Testis (tissue), 3 donors: ENCODE measurements around the gene FARS2. TPM values are rescaled to one million over a fixed set of nuclear protein-coding genes. Genes with fewer than 3 reads are reported as not detected.

Experiments
- DNase-seq: peaks from one replicate; pipeline ENCODE4 v3.0.0-alpha.2; 2019
- H3K27ac ChIP-seq, 2 donors: fragments of 200-600 bp; sonication (generic); one replicate each; pipeline ENCODE4 v1.5.1; 2019
- H3K27me3 ChIP-seq: fragments of 200-600 bp; sonication (generic); one replicate; pipeline ENCODE4 v1.5.1; 2019
- H3K36me3 ChIP-seq: fragments of 200-600 bp; sonication (generic); one replicate; pipeline ENCODE4 v1.5.1; 2017; ENCODE audit warnings: low read depth; ENCODE audit errors: missing control alignments
- H3K4me1 ChIP-seq: fragments of 200-600 bp; sonication (generic); one replicate; pipeline ENCODE4 v1.5.1; 2019
- H3K4me3 ChIP-seq, 2 donors: fragments of 200-600 bp; sonication (generic); one replicate each; pipeline ENCODE4 v1.5.1; 2017 to 2019
- H3K9me3 ChIP-seq: fragments of 200-600 bp; sonication (generic); one replicate; pipeline ENCODE4 v1.5.1; 2017
- POLR2A ChIP-seq: fragments of 450-650 bp; IDR thresholded peaks from one replicate; pipeline ENCODE4 v1.6.1; 2017; ENCODE audit warnings: antibody characterized with exemption, mild to moderate bottlenecking, moderate library complexity
- WGBS, 2 donors: methylation state at CpG; one replicate each; pipeline ENCODE4 v1.1.5; 2018; 5-methylcytosine and 5-hydroxymethylcytosine counted together
- intact Hi-C: fragments of 100-400 bp; cut with DNase I; formaldehyde crosslinking; loops from one replicate; pipeline ENCODE4 v1.15.1; 2023; ENCODE audit warnings: low total_unique reads
- polyA plus RNA-seq: library from polyadenylated mRNA; stranded (reverse); fragments of 350-450 nt; fragmentation: Illumina TruSeq; extraction: RNeasy Lipid Tissue Mini Kit (QIAGEN cat#74804); gene quantifications from one replicate; pipeline ENCODE4 v1.2.3, GENCODE V29; 2014; ENCODE audit warnings: low read depth, low replicate concordance; ENCODE audit not compliant: insufficient read depth
- total RNA-seq, 2 donors: library from RNA; depleted of rRNA; stranded (reverse); fragments of >200 nt; gene quantifications; one replicate each; pipeline ENCODE4 v1.2.3, GENCODE V29; 2016
- TF ChIP-seq, protein P1 (sequence below), 3 experiments: fragments of 450-650 bp in 2 of 3; fragments of 200-600 bp in 1 of 3; sonication (generic) in 1 of 3; IDR thresholded peaks; one replicate each; pipeline ENCODE4 v1.5.1; 2016 to 2019; ENCODE audit warnings: antibody characterized with exemption in 3 of 3, mild to moderate bottlenecking in 2 of 3, moderate library complexity in 1 of 3

Gene FARS2
- total and polyA plus RNA-seq, 3 donors from 2014 or later, result 15.4 to 26.8 (median 22.1) TPM

DNA sequence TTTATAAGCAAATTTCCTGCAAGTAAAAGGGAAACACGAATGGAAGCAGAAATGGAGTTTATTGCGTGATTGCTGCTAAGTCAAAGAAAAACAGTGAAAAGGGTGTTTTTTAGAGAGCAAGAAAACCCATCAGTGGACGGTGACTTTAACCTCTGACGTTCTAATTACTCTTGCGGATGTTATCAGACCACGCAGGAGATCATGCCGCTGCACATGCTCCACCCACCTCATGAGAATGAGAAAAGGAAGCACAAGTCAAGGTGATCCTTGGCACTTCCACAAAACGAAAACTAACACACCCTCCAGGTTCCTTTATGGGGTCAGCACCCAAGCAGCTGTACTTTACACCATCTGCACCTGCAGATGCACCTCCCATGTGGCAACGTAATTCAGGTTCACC lies 45.5 kb upstream of the FARS2 start:
- Histone ChIP-seq H3K9me3 (no peaks in the 10 kb centered on the region), H3K36me3 (no peaks in the 10 kb centered on the region), H3K4me3 (no peak overlapping the region), H3K27ac (no peak overlapping the region), H3K4me1 (no peaks in the 10 kb centered on the region), H3K27me3 (no peaks in the 10 kb centered on the region)
- TF ChIP-seq, protein P1, sequence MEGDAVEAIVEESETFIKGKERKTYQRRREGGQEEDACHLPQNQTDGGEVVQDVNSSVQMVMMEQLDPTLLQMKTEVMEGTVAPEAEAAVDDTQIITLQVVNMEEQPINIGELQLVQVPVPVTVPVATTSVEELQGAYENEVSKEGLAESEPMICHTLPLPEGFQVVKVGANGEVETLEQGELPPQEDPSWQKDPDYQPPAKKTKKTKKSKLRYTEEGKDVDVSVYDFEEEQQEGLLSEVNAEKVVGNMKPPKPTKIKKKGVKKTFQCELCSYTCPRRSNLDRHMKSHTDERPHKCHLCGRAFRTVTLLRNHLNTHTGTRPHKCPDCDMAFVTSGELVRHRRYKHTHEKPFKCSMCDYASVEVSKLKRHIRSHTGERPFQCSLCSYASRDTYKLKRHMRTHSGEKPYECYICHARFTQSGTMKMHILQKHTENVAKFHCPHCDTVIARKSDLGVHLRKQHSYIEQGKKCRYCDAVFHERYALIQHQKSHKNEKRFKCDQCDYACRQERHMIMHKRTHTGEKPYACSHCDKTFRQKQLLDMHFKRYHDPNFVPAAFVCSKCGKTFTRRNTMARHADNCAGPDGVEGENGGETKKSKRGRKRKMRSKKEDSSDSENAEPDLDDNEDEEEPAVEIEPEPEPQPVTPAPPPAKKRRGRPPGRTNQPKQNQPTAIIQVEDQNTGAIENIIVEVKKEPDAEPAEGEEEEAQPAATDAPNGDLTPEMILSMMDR (IDR thresholded peaks at IDR 0.05), result no peak
- no peak for TF ChIP-seq POLR2A
- intact Hi-C loops, result no loop called here
- 85 to 89% methylated on average over 9 of the region's 9 CpGs for WGBS, 2 donors
- no peak for DNase-seq

DNA sequence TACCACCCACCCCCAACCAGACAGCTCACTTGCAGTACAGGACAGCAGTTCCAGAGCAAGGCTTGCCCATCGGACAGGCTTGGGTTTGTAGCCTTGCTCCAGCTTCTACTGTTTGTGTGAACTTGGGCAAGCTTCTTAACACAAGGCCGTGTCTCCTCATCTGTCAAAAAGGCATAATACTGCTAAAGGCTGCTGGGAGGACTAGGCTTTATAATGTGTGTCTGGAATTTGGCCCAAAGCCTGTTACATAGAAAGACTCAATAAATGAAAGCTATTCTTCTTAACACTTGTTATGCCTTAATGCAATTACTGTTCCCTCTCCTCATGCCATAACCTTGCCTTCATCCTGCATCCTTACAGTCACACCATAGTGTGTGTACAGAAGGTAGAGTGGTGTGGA lies 44.0 kb upstream of the FARS2 start:
- no peaks in the 10 kb centered on the region for H3K4me1 ChIP-seq
- TF ChIP-seq, protein P1 (IDR thresholded peaks at IDR 0.05), result no peak
- DNase-seq, result no peak
- H3K36me3 ChIP-seq, result no peaks in the 10 kb centered on the region
- intact Hi-C loops, result no loop called here
- 93 to 100% methylated on average over 2 of the region's 2 CpGs for WGBS, 2 donors
- H3K9me3 ChIP-seq, result no peaks in the 10 kb centered on the region
- no peak overlapping the region for H3K4me3 ChIP-seq
- no peaks in the 10 kb centered on the region for H3K27me3 ChIP-seq
- no peak overlapping the region for H3K27ac ChIP-seq

DNA sequence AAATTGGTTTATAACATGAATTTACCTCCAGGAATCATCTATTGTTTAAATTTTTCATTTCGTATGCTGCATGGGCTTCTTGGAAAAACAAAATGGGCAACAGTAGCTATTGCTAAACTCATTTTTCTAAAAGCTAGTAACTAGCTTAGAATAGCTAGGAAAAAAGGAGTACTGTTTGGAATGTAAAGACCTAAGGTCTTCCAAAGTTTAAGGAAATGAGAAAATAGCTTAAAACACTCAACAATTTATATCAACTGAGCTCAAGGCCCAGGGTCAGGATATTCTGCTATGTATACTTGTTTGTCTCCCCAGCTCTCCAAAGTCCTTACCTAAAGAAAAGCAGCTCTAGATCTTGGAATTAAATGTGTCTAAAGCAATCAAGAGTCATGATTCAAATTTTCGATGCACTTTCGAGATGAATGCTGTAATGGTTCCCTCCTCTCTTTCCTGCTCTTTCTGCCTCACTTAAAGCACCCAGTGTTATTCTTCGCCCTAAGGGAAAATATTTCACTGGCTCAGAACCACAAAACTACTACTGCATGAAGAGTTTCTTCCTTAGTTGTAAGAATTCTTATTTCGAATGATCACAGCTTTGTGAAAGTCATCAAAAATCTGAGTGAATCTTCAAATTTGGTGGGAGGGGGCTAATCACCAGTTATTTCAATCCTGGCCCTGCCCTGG lies 42.2 kb upstream of the FARS2 start:
- DNase-seq, result no peak

DNA sequence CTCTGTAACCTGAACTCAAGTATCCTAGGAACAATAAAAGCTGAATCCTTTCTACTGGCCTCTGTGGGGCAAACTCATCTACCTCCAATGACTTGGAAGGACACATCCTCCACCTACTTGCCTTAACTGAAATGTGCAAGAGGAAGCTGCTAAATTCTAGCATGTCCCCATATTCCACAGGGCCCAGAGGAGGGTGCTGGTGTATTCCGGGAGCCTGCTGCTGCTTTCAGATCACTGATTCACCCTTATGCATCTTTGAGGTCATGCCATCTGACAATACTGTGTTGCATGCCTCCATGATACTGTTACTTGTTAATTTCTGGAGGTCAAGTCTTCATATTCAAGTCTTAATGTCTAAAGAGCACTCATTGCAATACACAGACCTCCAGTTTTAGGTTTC lies 40.9 kb upstream of the FARS2 start:
- no peak for DNase-seq
- TF ChIP-seq POLR2A, result no peak
- TF ChIP-seq, protein P1 (IDR thresholded peaks at IDR 0.05), result no peak
- no peaks in the 10 kb centered on the region for H3K9me3 ChIP-seq
- intact Hi-C loops, result no loop called here
- no peaks in the 10 kb centered on the region for H3K4me1 ChIP-seq
- H3K27ac ChIP-seq, result no peak overlapping the region
- no peaks in the 10 kb centered on the region for H3K27me3 ChIP-seq
- 100% methylated on average over 1 of the region's 1 CpG for WGBS, 2 donors
- no peaks in the 10 kb centered on the region for H3K36me3 ChIP-seq
- no peak overlapping the region for H3K4me3 ChIP-seq

More for the DNA sequence above, 42.2 kb upstream of the FARS2 start:
- H3K4me1 ChIP-seq, result no peaks in the 10 kb centered on the region
- intact Hi-C loops, result no loop called here
- H3K27ac ChIP-seq, result no peak overlapping the region
- WGBS, 2 donors, result 81 to 87% methylated on average over 5 of the region's 5 CpGs
- no peaks in the 10 kb centered on the region for H3K27me3 ChIP-seq
- H3K4me3 ChIP-seq, result no peak overlapping the region
- H3K9me3 ChIP-seq, result no peaks in the 10 kb centered on the region
- no peaks in the 10 kb centered on the region for H3K36me3 ChIP-seq
- no peak for TF ChIP-seq POLR2A
- TF ChIP-seq, protein P1 (IDR thresholded peaks at IDR 0.05), result no peak

DNA sequence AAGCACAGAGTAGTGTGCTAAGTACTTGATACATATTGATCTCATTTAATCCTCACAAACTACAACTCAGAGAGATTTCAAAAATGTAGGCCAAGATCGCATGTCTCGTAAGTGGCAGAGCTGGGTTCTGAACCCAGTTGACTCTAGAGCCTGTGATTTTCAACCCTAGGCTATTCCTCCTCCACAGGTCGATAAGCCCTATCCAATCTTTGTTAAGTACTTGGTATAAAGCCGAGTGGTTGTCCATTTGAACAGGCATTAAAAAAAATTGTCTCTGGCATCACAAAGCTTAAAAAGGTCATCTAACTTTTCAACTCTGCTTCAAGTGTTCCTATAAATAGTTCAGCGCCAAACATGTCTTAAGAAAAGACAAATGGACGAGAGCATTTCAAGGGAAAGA lies 38.0 kb upstream of the FARS2 start:
- intact Hi-C loops, result no loop called here
- Histone ChIP-seq H3K9me3 (no peaks in the 10 kb centered on the region), H3K27me3 (no peaks in the 10 kb centered on the region), H3K4me1 (no peaks in the 10 kb centered on the region), H3K4me3 (no peak overlapping the region), H3K36me3 (no peaks in the 10 kb centered on the region), H3K27ac (no peak overlapping the region)
- TF ChIP-seq, protein P1 (IDR thresholded peaks at IDR 0.05), result no peak
- no peak for TF ChIP-seq POLR2A
- no peak for DNase-seq
- WGBS, 2 donors, result 91 to 93% methylated on average over 6 of the region's 6 CpGs
